ENCODE data around the gene KIAA0232.
"Not testable (repeated sequence)": the region's sequence is repeated elsewhere in the genome, so short reads cannot be mapped to it uniquely, and the experiment has no call there.

Gene KIAA0232

GRCh38 chr4:6783111-6783981 is 819 bp downstream of the KIAA0232 start:
- Histone ChIP-seq H3K36me3 (ENCODE audit: control insufficient read depth, insufficient read depth, low read length) (no peaks in the 10 kb centered on the region), H3K9me3 (ENCODE audit: control insufficient read depth, low read length) (no peaks in the 10 kb centered on the region), H3K9ac (ENCODE audit: low read length) (peak overlapping the region; percentile 96), H3K4me1 (ENCODE audit: control insufficient read depth, insufficient read depth, low read length) (no peaks in the 10 kb centered on the region), H3K27me3 (ENCODE audit: control insufficient read depth, insufficient read depth, low read length) (no peaks in the 10 kb centered on the region), H3K4me3 (ENCODE audit: low read length) (peak overlapping the region; percentile 62)

GRCh38 chr4:6785572-6785925 is 3.0 kb downstream of the KIAA0232 start:
- Histone ChIP-seq H3K9me3 (ENCODE audit: control insufficient read depth, low read length) (no peaks in the 10 kb centered on the region), H3K4me1 (ENCODE audit: control insufficient read depth, insufficient read depth, low read length) (no peaks in the 10 kb centered on the region), H3K36me3 (ENCODE audit: control insufficient read depth, insufficient read depth, low read length) (no peaks in the 10 kb centered on the region), H3K9ac (ENCODE audit: low read length) (no peak overlapping the region), H3K27me3 (ENCODE audit: control insufficient read depth, insufficient read depth, low read length) (no peaks in the 10 kb centered on the region), H3K4me3 (ENCODE audit: low read length) (no peak overlapping the region)

- no peaks in the 10 kb centered on the region for H3K4me1 ChIP-seq (ENCODE audit: control insufficient read depth, insufficient read depth, low read length)
- no peaks in the 10 kb centered on the region for H3K9me3 ChIP-seq (ENCODE audit: control insufficient read depth, low read length)
- H3K9ac ChIP-seq (ENCODE audit: low read length) = no peak overlapping the region
- H3K4me3 ChIP-seq (ENCODE audit: low read length) = no peak overlapping the region
- no peaks in the 10 kb centered on the region for H3K27me3 ChIP-seq (ENCODE audit: control insufficient read depth, insufficient read depth, low read length)
- H3K36me3 ChIP-seq (ENCODE audit: control insufficient read depth, insufficient read depth, low read length) = no peaks in the 10 kb centered on the region
These were observed 5.6 kb downstream of the KIAA0232 start for GRCh38 chr4:6788123-6788522.

- not testable (repeated sequence) for H3K4me1 ChIP-seq (ENCODE audit: control insufficient read depth, insufficient read depth, low read length); H3K9me3 ChIP-seq (ENCODE audit: control insufficient read depth, low read length); H3K27me3 ChIP-seq (ENCODE audit: control insufficient read depth, insufficient read depth, low read length); H3K36me3 ChIP-seq (ENCODE audit: control insufficient read depth, insufficient read depth, low read length); H3K4me3 ChIP-seq (ENCODE audit: low read length); H3K9ac ChIP-seq (ENCODE audit: low read length)
These were observed 8.7 kb downstream of the KIAA0232 start for GRCh38 chr4:6791245-6791644.

- H3K4me3 ChIP-seq (ENCODE audit: low read length); H3K9ac ChIP-seq (ENCODE audit: low read length); H3K9me3 ChIP-seq (ENCODE audit: control insufficient read depth, low read length); H3K4me1 ChIP-seq (ENCODE audit: control insufficient read depth, insufficient read depth, low read length); H3K27me3 ChIP-seq (ENCODE audit: control insufficient read depth, insufficient read depth, low read length); H3K36me3 ChIP-seq (ENCODE audit: control insufficient read depth, insufficient read depth, low read length): not testable (repeated sequence)
These were observed 9.3 kb downstream of the KIAA0232 start for GRCh38 chr4:6791796-6792195.

- Histone ChIP-seq H3K9ac (ENCODE audit: low read length) (no peak overlapping the region), H3K4me1 (ENCODE audit: control insufficient read depth, insufficient read depth, low read length) (no peaks in the 10 kb centered on the region), H3K36me3 (ENCODE audit: control insufficient read depth, insufficient read depth, low read length) (no peaks in the 10 kb centered on the region), H3K9me3 (ENCODE audit: control insufficient read depth, low read length) (no peaks in the 10 kb centered on the region), H3K4me3 (ENCODE audit: low read length) (no peak overlapping the region), H3K27me3 (ENCODE audit: control insufficient read depth, insufficient read depth, low read length) (no peaks in the 10 kb centered on the region)
These were observed 11.7 kb downstream of the KIAA0232 start for GRCh38 chr4:6794189-6794588.

GRCh38 chr4:6795821-6796220 is 13.3 kb downstream of the KIAA0232 start:
- Histone ChIP-seq H3K27me3 (ENCODE audit: control insufficient read depth, insufficient read depth, low read length) (no peaks in the 10 kb centered on the region), H3K36me3 (ENCODE audit: control insufficient read depth, insufficient read depth, low read length) (no peaks in the 10 kb centered on the region), H3K9ac (ENCODE audit: low read length) (no peak overlapping the region), H3K4me3 (ENCODE audit: low read length) (no peak overlapping the region), H3K9me3 (ENCODE audit: control insufficient read depth, low read length) (no peaks in the 10 kb centered on the region), H3K4me1 (ENCODE audit: control insufficient read depth, insufficient read depth, low read length) (no peaks in the 10 kb centered on the region)

- not testable (repeated sequence) for H3K4me1 ChIP-seq (ENCODE audit: control insufficient read depth, insufficient read depth, low read length); H3K9ac ChIP-seq (ENCODE audit: low read length); H3K36me3 ChIP-seq (ENCODE audit: control insufficient read depth, insufficient read depth, low read length); H3K9me3 ChIP-seq (ENCODE audit: control insufficient read depth, low read length); H3K27me3 ChIP-seq (ENCODE audit: control insufficient read depth, insufficient read depth, low read length); H3K4me3 ChIP-seq (ENCODE audit: low read length)
These were observed 14.8 kb downstream of the KIAA0232 start for GRCh38 chr4:6797368-6797767.

GRCh38 chr4:6799091-6799490 is 16.6 kb downstream of the KIAA0232 start:
- Histone ChIP-seq H3K9ac (ENCODE audit: low read length) (no peak overlapping the region), H3K36me3 (ENCODE audit: control insufficient read depth, insufficient read depth, low read length) (no peaks in the 10 kb centered on the region), H3K4me3 (ENCODE audit: low read length) (no peak overlapping the region), H3K9me3 (ENCODE audit: control insufficient read depth, low read length) (no peaks in the 10 kb centered on the region), H3K4me1 (ENCODE audit: control insufficient read depth, insufficient read depth, low read length) (peaks cover 4% of the 10 kb centered on the region), H3K27me3 (ENCODE audit: control insufficient read depth, insufficient read depth, low read length) (no peaks in the 10 kb centered on the region)

- H3K27me3 ChIP-seq (ENCODE audit: control insufficient read depth, insufficient read depth, low read length) = no peaks in the 10 kb centered on the region
- H3K9me3 ChIP-seq (ENCODE audit: control insufficient read depth, low read length) = no peaks in the 10 kb centered on the region
- no peaks in the 10 kb centered on the region for H3K36me3 ChIP-seq (ENCODE audit: control insufficient read depth, insufficient read depth, low read length)
- H3K4me1 ChIP-seq (ENCODE audit: control insufficient read depth, insufficient read depth, low read length) = peaks cover 10% of the 10 kb centered on the region
- H3K9ac ChIP-seq (ENCODE audit: low read length) = no peak overlapping the region
- no peak overlapping the region for H3K4me3 ChIP-seq (ENCODE audit: low read length)
These were observed 19.5 kb downstream of the KIAA0232 start for GRCh38 chr4:6802025-6802424.

- Histone ChIP-seq H3K9ac (ENCODE audit: low read length) (no peak overlapping the region), H3K36me3 (ENCODE audit: control insufficient read depth, insufficient read depth, low read length) (no peaks in the 10 kb centered on the region), H3K4me1 (ENCODE audit: control insufficient read depth, insufficient read depth, low read length) (peaks cover 10% of the 10 kb centered on the region), H3K4me3 (ENCODE audit: low read length) (no peak overlapping the region), H3K27me3 (ENCODE audit: control insufficient read depth, insufficient read depth, low read length) (no peaks in the 10 kb centered on the region), H3K9me3 (ENCODE audit: control insufficient read depth, low read length) (no peaks in the 10 kb centered on the region)
These were observed 20.1 kb downstream of the KIAA0232 start for GRCh38 chr4:6802626-6803025.

GRCh38 chr4:6803246-6803645 is 20.7 kb downstream of the KIAA0232 start:
- no peaks in the 10 kb centered on the region for H3K27me3 ChIP-seq (ENCODE audit: control insufficient read depth, insufficient read depth, low read length)
- no peaks in the 10 kb centered on the region for H3K36me3 ChIP-seq (ENCODE audit: control insufficient read depth, insufficient read depth, low read length)
- no peaks in the 10 kb centered on the region for H3K9me3 ChIP-seq (ENCODE audit: control insufficient read depth, low read length)
- no peak overlapping the region for H3K9ac ChIP-seq (ENCODE audit: low read length)
- H3K4me3 ChIP-seq (ENCODE audit: low read length) = no peak overlapping the region
- H3K4me1 ChIP-seq (ENCODE audit: control insufficient read depth, insufficient read depth, low read length) = peaks cover 10% of the 10 kb centered on the region
